Measurements from ENCODE around the gene TNFSF15. TPM values are rescaled to one million over a fixed set of nuclear protein-coding genes. Genes with fewer than 3 reads are reported as not detected.

TNFSF15 gene
- total RNA-seq, 1 experiment from 2014 or later = not detected

DNA sequence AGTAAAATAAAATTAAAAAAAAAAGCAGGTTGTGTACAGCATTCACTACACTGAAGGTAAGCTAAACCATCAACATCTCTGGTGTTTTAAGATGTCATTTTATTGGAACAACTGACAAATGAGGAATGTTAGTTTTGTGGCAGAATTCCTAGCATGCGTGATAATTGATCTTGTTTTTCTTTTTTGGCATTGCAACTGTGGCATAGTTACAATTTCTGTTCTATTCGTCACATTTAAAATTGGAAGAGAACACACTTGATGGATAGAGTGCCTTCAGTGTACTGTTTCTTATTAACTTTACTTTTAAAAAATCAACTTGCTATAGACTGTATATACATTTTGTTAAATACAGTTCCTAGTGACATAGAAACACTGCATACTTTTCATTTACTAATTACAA lies 43.6 kb upstream of the TNFSF15 start:
- no peaks in the 10 kb centered on the region for H4K20me1 ChIP-seq (ENCODE audit: control insufficient read depth, insufficient read depth, insufficient read length)
- H3K4me1 Mint-ChIP-seq = peaks cover 7 to 9% of the 10 kb centered on the region in 2 experiments

More for the DNA sequence above, 43.6 kb upstream of the TNFSF15 start:
- H3K27me3 Mint-ChIP-seq (ENCODE audit: low read depth) = peaks cover 5% of the 10 kb centered on the region; the same call in 1 of the 2 replicates
- Histone ChIP-seq H4K5ac (ENCODE audit: insufficient read length, low read depth, low read length) (no peak overlapping the region), H2BK12ac (ENCODE audit: insufficient read length, low read depth, low read length) (no peak overlapping the region), H2BK15ac (ENCODE audit: low read depth, low read length) (no peak overlapping the region), H4K91ac (ENCODE audit: insufficient read length, low read depth, low read length) (no peak overlapping the region), H3K18ac (ENCODE audit: insufficient read length, low read depth, low read length) (no peak overlapping the region), H2AFZ (ENCODE audit: low read length) (no peak overlapping the region), H3K4ac (ENCODE audit: low read depth, low read length) (no peak overlapping the region), H3K27ac (ENCODE audit: insufficient read length, low read depth, low read length) (no peak overlapping the region), H3K14ac (ENCODE audit: insufficient read depth, low read length) (no peak overlapping the region), H2BK5ac (ENCODE audit: insufficient read length, low read length) (no peak overlapping the region), H3K4me2 (ENCODE audit: insufficient read depth, insufficient read length, low read length) (no peak overlapping the region), H3K79me2 (ENCODE audit: insufficient read depth, low read length) (no peaks in the 10 kb centered on the region), H3K23me2 (ENCODE audit: insufficient read length, low read depth, low read length, poor library complexity, severe bottlenecking) (no peaks in the 10 kb centered on the region), H3K23ac (ENCODE audit: insufficient read length, low read depth, low read length) (no peak overlapping the region), H2BK20ac (ENCODE audit: low read depth, low read length, poor library complexity, severe bottlenecking) (no peak overlapping the region), H3T11ph (ENCODE audit: low read length) (no peak overlapping the region), H3K79me1 (ENCODE audit: insufficient read depth, low read depth, low read length, poor library complexity, severe bottlenecking) (no peaks in the 10 kb centered on the region), H3K4me1 (ENCODE audit: insufficient read depth, low read length) (peaks cover 5% of the 10 kb centered on the region; the same call in 1 of the 2 replicates), H2AK5ac (ENCODE audit: insufficient read length, low read length) (no peak overlapping the region), H2BK120ac (ENCODE audit: low read depth, low read length, poor library complexity, severe bottlenecking) (no peak overlapping the region), H4K8ac (replicated peaks; ENCODE audit: insufficient read length, low read depth, low read length) (no peak overlapping the region), H3K9ac (ENCODE audit: extremely low read depth, insufficient read length, low read length) (no peak overlapping the region), H3K56ac (ENCODE audit: insufficient read length, low read depth, low read length) (no peak overlapping the region), H3K27me3 (ENCODE audit: insufficient read depth, low read length) (no peaks in the 10 kb centered on the region), H3K9me3 (ENCODE audit: control insufficient read depth, low read depth, low read length) (no peaks in the 10 kb centered on the region)
- no peaks in the 10 kb centered on the region for H3K9me3 Mint-ChIP-seq
- TF ChIP-seq, protein P1, sequence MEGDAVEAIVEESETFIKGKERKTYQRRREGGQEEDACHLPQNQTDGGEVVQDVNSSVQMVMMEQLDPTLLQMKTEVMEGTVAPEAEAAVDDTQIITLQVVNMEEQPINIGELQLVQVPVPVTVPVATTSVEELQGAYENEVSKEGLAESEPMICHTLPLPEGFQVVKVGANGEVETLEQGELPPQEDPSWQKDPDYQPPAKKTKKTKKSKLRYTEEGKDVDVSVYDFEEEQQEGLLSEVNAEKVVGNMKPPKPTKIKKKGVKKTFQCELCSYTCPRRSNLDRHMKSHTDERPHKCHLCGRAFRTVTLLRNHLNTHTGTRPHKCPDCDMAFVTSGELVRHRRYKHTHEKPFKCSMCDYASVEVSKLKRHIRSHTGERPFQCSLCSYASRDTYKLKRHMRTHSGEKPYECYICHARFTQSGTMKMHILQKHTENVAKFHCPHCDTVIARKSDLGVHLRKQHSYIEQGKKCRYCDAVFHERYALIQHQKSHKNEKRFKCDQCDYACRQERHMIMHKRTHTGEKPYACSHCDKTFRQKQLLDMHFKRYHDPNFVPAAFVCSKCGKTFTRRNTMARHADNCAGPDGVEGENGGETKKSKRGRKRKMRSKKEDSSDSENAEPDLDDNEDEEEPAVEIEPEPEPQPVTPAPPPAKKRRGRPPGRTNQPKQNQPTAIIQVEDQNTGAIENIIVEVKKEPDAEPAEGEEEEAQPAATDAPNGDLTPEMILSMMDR (conservative IDR thresholded peaks at IDR 0.05) = no peak
- no CpG with 5 or more reads among the region's 2 CpGs for WGBS (ENCODE audit: extremely low coverage, insufficient read length, low lambda C conversion rate)
- no peaks in the 10 kb centered on the region for H3K36me3 Mint-ChIP-seq (ENCODE audit: insufficient read depth in 1 of 3, low read depth in 3 of 3)
- no peak overlapping the region for H3K4me3 Mint-ChIP-seq
- H3K27ac Mint-ChIP-seq = no peak overlapping the region
- DNase-seq = no peak
